NCI-H510A (cell line): ENCODE results near the gene GGA1.

Source experiments
- DNase-seq: peaks from one replicate; lab custom pipeline; 2025; lab: John Stamatoyannopoulos, UW

GGA1 gene

DNA sequence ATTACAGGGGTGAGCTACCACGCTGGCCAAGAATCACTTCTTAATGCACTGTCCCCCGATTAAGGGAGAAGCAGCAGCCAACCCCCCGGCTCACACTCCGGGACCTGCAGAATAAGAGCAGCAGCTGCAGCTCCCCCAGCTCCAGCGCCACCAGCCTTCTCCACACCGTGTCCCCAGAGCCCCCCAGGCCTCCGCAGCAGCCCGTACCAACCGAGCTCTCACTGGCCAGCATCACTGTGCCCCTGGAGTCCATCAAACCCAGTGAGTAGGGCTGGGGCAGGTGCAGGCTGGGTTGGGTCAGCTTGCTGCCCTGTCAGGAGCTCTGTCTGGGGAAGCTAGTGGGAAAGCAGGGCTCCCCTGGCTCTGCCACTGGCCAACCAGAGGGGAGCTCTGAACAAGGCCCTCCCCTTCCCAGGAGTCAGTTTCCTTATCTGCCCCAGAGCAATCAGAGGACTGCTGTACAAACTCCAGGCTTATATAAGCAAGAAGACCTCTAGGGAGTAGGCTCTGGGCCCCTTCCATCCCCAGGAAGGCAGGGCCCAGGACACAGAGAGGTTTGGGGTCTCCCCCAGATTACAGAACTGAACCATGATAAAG is 22.3 kb downstream of the GGA1 start:
- DNase-seq: no peak

DNA sequence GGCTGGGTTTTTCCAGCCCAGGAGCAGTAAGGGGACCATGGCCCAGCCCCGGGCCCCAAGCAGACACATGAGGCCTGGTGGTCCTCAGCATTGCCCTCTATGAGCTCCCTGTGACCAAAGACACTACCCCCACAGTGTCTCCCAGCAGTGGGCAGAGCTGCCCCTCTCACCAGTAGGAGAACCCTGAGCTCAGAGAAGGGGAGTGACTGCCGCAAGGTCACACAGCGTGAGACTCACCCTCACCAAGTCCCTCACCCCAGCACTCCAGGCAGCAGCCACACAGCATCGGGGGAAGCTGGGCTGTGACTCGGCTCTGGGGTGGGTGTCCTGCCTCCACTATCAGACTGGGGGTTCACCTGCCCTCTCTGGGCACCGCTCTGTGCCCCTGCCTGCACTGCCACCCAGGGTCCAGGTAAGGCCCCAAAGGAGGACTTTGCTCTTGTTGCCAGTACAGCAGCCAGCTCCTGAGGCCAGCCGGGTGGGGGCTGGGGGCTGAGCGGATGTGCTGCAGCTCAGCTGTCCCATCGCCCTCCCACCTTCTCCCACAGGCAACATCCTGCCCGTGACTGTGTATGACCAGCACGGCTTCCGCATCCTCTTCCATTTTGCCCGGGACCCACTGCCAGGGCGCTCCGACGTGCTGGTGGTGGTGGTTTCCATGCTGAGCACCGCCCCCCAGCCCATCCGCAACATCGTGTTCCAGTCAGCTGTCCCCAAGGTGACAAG is 23.0 kb downstream of the GGA1 start:
- DNase-seq: no peak

DNA sequence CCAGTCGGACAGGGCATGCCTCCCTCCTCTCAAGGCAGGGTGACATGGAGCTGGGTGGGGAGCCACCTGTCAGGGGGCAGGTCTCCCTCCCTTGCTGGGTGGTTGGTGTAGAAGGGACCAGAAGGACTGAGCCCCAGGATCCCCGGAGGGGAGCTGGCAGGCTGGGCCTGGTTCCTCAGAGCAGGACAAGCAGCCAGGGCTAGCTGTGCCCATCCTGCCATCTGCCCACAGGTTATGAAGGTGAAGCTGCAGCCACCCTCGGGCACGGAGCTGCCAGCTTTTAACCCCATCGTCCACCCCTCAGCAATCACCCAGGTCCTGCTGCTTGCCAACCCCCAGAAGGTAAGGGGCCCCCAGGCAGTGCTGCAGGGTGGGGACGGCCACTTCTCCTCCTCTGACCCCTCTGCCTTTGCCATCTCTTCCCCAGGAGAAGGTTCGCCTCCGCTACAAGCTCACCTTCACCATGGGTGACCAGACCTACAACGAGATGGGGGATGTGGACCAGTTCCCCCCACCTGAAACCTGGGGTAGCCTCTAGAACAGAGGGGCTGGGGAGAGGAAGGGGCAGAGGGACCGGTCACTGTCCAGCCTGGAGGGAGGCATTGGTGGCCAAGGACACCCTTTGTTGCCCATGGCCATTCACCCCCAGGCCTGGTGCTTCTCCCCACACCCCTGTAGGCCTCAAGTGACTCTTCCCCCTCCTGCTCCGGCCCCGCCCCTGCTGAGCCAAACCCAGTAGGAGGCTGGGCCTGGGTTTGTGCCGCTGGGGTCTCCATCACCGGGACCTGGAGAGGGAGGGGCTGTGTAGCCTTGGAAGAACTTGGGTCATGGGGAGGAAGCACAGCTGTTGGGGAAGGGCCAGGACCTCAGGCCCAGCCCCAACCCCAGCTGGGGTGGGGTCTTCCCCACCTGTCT is 23.8 kb downstream of the GGA1 start:
- DNase-seq: no peak

DNA sequence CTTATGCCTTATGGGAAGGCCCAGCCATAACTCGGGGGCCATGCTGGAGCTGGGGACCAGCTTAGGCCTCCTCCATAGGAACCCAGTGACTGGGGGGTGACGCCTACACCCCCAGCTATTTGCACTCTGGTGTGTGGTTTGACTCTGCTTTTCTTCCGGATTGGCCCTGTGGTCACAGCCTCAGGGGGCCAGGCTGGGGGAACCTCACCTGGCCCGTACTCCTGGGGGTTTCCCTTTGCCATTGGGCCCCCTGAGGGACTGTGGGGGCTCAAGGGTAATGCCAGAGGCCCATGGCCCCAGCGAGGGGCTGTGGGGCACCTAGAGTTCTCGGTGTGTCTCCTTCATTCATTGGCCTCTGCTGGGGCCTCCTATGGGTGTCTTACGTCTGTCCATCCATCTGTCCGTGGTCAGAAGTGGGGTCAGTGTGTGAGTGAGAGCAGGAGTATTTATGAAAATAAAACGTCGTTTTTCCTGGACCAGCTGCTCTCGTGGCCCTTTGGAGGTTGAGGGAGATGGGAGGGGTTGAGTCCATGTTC is 24.5 kb downstream of the GGA1 start:
- DNase-seq: no peak

GRCh38 chr22:37633625-37634416 is 25.2 kb downstream of the GGA1 start:
- no peak for DNase-seq

- DNase-seq: no peak
Observed at GRCh38 chr22:37634417-37634924, 25.8 kb downstream of the GGA1 start.

DNA sequence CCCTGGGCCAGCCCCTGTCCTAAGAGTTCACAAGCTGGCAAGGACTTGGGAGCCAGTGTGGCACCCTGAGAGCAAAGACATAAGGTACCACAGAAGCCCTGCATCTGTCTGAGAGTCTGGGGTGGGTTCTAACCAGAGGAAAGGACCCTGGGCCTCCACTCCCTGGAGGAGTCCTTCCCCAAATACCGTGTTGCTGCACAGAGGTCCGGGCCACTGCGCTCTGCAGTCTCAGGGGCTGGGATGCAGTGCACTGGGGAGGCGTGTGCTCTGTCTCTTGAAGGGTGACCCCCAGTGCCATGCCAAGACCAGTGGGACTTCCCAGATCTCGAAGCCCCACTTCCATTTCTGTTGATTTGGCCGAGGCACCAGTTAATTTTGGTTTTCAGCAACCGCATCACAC is 26.5 kb downstream of the GGA1 start:
- DNase-seq: no peak

DNA sequence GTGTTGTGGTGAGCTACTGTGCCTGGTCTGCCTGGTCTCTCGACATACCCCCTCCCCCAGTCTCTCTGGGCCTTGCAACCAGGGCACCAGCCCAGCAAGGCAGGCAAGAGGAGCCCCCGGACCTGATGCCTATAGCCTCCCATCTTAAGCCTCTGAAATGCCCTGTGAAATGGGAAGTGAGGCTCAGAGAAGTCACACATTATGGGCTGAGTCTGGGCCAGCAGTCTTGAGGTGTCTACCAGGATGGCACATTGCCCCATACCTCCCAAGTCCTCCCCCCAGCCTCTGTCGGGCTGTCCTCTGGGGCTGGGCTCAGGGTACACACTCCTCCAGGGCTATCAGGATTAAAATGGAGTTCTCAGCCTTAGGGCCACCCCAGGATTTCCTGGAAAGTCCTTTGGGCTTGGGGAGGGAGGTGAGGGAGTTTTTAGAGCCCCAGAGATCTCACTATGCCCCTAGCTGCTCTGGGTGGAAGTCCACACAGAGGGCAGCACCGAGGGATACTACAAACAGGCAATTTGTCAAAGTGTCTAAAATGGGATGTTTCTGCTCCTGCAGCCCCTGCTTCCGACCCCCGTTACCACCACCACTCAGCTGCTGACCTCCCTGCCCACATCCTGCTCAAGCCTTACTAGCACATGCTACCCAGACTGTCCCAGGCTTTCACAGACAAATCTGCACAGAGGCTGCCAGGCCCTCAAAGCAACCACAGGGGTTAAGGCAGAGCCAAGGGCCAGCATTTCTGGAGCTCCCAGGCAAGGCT is 27.7 kb downstream of the GGA1 start:
- no peak for DNase-seq

DNA sequence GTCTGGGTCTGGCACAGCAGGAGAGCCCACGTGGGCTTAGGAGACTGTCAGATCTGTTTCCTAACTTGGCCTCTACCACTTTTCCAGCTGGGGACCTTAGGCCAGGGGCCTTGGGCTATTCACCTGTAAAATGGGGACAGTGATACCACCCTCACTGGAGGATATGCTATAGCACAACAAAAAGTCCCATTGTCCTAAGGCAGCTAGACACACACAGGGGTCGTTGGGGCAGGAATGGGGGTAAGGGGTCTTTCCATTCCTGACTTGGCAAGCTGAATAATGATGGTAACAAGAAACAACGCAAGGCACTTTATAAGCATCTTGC is 28.3 kb downstream of the GGA1 start:
- no peak for DNase-seq

GRCh38 chr22:37638391-37639069 is 29.9 kb downstream of the GGA1 start:
- DNase-seq: no peak

DNA sequence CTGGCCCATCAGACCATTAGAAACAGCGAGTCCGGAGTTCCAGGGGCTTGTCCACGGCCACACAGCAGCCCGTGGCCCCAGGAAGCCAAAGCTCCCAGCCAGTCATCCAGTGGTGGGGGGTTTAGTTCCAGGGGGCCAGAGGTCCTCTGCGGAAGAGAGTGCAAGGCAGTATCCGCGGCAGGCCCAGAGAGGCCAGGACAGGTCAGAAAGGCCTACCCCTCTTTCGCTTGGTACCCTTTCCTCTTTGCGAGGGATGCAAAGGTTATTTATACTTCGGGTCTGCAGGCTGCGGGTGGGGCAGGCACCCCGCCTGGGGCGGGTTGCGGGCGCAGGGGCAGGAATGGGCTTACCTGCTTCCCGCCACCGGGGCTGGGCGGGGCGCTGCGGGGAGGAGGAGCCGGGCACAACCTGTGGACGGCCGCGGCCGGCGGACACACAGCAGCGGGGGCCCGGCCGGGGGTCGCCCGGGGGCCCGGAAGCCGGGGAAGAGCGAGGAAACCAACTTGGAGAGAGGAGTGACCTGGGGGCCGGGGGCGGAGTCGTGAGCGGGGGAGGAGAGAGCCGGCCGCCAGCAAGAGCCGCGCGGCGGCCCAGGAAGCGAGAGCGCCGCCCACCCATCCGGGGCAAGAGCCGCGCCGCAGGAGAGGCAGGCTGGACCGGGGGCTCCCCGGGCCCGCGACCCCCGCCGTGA is 30.6 kb downstream of the GGA1 start, which contains the start of gene SH3BP1:
Gene SH3BP1, plus strand, starts transcription at position 600 of the 691 bp plus-strand sequence. CDS start 119 bp downstream, outside the sequence.
- DNase-seq: no peak

- no peak for DNase-seq
Observed at GRCh38 chr22:37639771-37640590, 31.3 kb downstream of the GGA1 start.

- DNase-seq: no peak
Observed at GRCh38 chr22:37640591-37641560, 32.2 kb downstream of the GGA1 start.

DNA sequence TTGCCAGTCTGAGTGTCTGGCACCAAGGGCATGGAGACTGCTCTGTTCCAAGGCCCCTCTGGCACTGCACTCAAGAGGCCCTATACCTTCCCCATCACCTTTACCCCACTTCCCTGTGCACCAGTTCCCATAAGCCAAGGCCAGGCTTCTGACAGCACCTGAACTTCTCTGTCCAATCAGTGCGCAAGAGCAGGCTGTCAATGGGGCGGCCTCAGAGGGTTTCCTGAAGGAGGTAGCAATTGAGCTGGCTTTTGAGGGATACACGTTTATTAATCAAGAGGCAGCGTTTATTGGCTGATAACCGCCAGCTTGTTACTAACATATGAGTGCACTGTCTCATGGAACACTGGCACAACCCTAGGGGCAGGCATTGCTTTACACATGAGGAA is 32.9 kb downstream of the GGA1 start:
- DNase-seq: no peak

DNA sequence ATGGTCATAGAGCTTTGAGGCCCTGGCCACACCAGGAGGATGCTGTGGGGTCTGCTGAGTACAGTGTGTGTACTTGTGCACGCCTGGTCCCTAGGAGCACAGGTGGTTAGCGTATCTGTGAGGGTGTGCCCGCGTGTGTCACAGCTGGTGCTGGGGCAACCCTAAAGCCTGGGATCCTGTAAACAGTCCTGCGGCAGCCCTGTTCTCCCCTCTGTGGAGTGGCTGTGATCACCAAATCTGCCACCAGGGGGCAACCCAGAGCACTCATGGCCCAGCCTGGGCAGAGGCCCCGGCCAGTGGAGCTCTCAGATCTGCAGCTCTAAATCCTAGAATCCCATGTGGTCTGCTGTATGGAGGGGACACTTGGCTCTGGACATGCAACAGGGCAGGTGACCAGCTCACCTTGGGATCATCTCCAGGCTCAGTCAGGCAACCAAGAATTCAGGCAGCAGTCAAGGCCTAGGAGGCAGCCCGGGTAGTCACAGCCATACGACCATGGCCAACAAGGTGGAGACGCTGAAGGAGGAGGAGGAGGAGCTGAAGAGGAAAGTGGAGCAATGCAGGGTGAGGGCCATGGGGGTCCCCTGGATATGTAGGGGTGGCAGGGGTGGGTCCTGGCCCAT is 34.7 kb downstream of the GGA1 start:
- DNase-seq: no peak

- no peak for DNase-seq
Observed at GRCh38 chr22:37647317-37647716, 38.7 kb downstream of the GGA1 start.

DNA sequence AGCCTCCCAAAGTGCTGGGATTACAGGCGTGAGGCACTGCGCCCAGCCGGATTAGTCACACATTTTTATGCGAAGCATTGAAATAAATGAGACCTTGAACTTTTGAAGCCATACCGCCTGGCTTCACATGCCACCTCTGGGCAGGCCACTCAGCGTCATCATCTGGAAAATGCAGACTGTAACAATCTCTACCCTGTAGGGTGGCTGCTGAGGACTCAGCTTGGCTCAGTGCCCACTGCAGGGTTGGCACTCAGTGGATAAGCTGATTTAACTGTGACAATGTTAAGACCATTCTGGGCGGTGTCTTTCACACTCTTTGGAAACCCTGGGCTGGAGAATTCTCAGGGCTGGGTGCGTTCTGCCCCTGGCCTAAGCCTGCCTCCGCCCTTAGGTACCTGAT is 39.3 kb downstream of the GGA1 start:
- DNase-seq: no peak
